Endothelial cell of umbilical vein (primary cell): ENCODE results near the gene OTULIN. TPM values are rescaled to one million over a fixed set of nuclear protein-coding genes. Genes with fewer than 3 reads are reported as not detected.

Source experiments
- BruUV-seq: library from RNA; stranded (reverse); fragments of 400-500 nt; replicated peaks from 2 replicates; lab custom pipeline; 2021; lab: Mats Ljungman, UMichigan
- CTCF ChIA-PET: fragments of 300-600, 350-600 bp; sonication (Branson Sonifier 250); formaldehyde crosslinking; loops from one replicate; lab custom pipeline; 2021; ENCODE audit warnings: antibody characterized with exemption, inconsistent platforms; lab: Charles Lee
- POLR2A ChIA-PET: fragments of 300-600, 350-600 bp; sonication (Branson Sonifier 250); formaldehyde crosslinking; loops from one replicate; lab custom pipeline; 2021; ENCODE audit warnings: antibody characterized with exemption, inconsistent platforms; lab: Charles Lee
- DNase-seq: peaks from one replicate; pipeline ENCODE4 v3.0.0-alpha.2; 2011; ENCODE audit warnings: low read depth, low spot score
- FAIRE-seq: peaks from 2 replicates; lab custom pipeline; 2011; peaks lifted over from hg19 to GRCh38; lab: Jason Lieb, UNC
- H2AFZ ChIP-seq: 2 replicates; pipeline ENCODE4 v1.6.0; 2012; ENCODE audit warnings: low read depth, low read length, control low read depth, inconsistent platforms
- H3K27ac ChIP-seq: 2 replicates; pipeline ENCODE4 v1.5.1; 2011; ENCODE audit warnings: low read depth, mild to moderate bottlenecking, control low read depth, low read length, moderate library complexity; ENCODE audit not compliant: insufficient read depth
- H3K27me3 ChIP-seq, 2 experiments: 2 replicates each; pipeline versions ENCODE4 v1.6.0 to v1.6.1; 2011; ENCODE audit warnings: low read length in 2 of 2, mixed read lengths in 1 of 2; ENCODE audit not compliant: control insufficient read depth in 2 of 2, insufficient read depth in 2 of 2
- H3K36me3 ChIP-seq, 2 experiments: 2 replicates in 1 of 2; 3 replicates in 1 of 2; pipeline ENCODE4 v1.5.1; 2011; ENCODE audit warnings: low read length in 2 of 2, mild to moderate bottlenecking in 1 of 2, moderate library complexity in 1 of 2; ENCODE audit not compliant: control insufficient read depth in 2 of 2, insufficient read depth in 2 of 2; ENCODE audit errors: extremely low read depth in 1 of 2
- H3K4me1 ChIP-seq: 3 replicates; pipeline ENCODE4 v1.5.1; 2011; ENCODE audit warnings: mild to moderate bottlenecking, low read length; ENCODE audit not compliant: control insufficient read depth, insufficient read depth; ENCODE audit errors: extremely low read depth
- H3K4me2 ChIP-seq: 2 replicates; pipeline ENCODE4 v1.6.1; 2011; ENCODE audit warnings: low read length, control low read depth, mixed read lengths; ENCODE audit not compliant: insufficient read depth
- H3K4me3 ChIP-seq, 3 experiments: fragments of 200-600 bp in 1 of 3; sonication (generic), shearing (Covaris generic) in 1 of 3; replicated peaks in 1 of 3; 2 replicates each; pipeline ENCODE4 v1.5.1; 2011 to 2016; ENCODE audit warnings: control low read depth in 3 of 3, low read length in 3 of 3, mild to moderate bottlenecking in 2 of 3, inconsistent platforms in 1 of 3, low read depth in 1 of 3, moderate library complexity in 1 of 3; ENCODE audit not compliant: insufficient read depth in 1 of 3
- H3K79me2 ChIP-seq: 2 replicates; pipeline ENCODE4 v1.6.0; 2012; ENCODE audit warnings: low read length, inconsistent platforms; ENCODE audit not compliant: control insufficient read depth, insufficient read depth
- H3K9ac ChIP-seq: replicated peaks from 2 replicates; pipeline ENCODE3; 2011; ENCODE audit warnings: low read length, control low read depth; ENCODE audit not compliant: insufficient read depth; ENCODE audit errors: extremely low read depth
- H3K9me1 ChIP-seq: replicated peaks from 3 replicates; pipeline ENCODE4 v1.6.0; 2011; ENCODE audit warnings: mild to moderate bottlenecking, low read length; ENCODE audit not compliant: control insufficient read depth, insufficient read depth; ENCODE audit errors: extremely low read depth
- H3K9me3 ChIP-seq: replicated peaks from 2 replicates; pipeline ENCODE4 v1.5.1; 2012; ENCODE audit warnings: low read length, inconsistent platforms; ENCODE audit not compliant: control insufficient read depth, insufficient read depth
- H4K20me1 ChIP-seq: replicated peaks from 2 replicates; pipeline ENCODE3; 2011; ENCODE audit warnings: mild to moderate bottlenecking, low read length; ENCODE audit not compliant: control insufficient read depth, insufficient read depth; ENCODE audit errors: extremely low read depth
- CTCF ChIP-seq, 2 donors: IDR thresholded peaks; 1 replicate in 1 of 2; 2 replicates in 1 of 2; pipeline ENCODE4 v1.5.1; 2011; ENCODE audit warnings: low read length in 2 of 2, mild to moderate bottlenecking in 2 of 2, moderate library complexity in 2 of 2, control low read depth in 1 of 2, inconsistent platforms in 1 of 2, low read depth in 1 of 2; ENCODE audit not compliant: insufficient read depth in 1 of 2; ENCODE audit errors: extremely low read depth in 1 of 2
- EZH2 ChIP-seq: IDR thresholded peaks from 2 replicates; pipeline ENCODE4 v1.6.1; 2012; ENCODE audit warnings: borderline replicate concordance, low read depth, mild to moderate bottlenecking, moderate library complexity, low read length, inconsistent platforms; ENCODE audit not compliant: severe bottlenecking
- FOS ChIP-seq: IDR thresholded peaks from 2 replicates; pipeline ENCODE4 v1.6.1; 2011; ENCODE audit warnings: mild to moderate bottlenecking, low read length, moderate library complexity, borderline replicate concordance; ENCODE audit not compliant: insufficient read depth
- GATA2 ChIP-seq: IDR thresholded peaks from 2 replicates; pipeline ENCODE4 v1.7.0; 2011; ENCODE audit warnings: low read depth, mild to moderate bottlenecking, moderate library complexity, mixed read lengths, low read length; ENCODE audit not compliant: insufficient read length, insufficient read depth
- JUN ChIP-seq: IDR thresholded peaks from 2 replicates; pipeline ENCODE4 v1.6.1; 2011; ENCODE audit warnings: borderline replicate concordance, low read depth; ENCODE audit not compliant: insufficient read length, insufficient read depth
- MYC ChIP-seq: IDR thresholded peaks from one replicate; pipeline ENCODE4 v1.6.1; 2011; ENCODE audit warnings: mild to moderate bottlenecking, low read depth, low read length
- POLR2A ChIP-seq: IDR thresholded peaks from 2 replicates; pipeline ENCODE4 v1.6.1; 2012; ENCODE audit warnings: low read depth, mild to moderate bottlenecking, control low read depth, low read length
- POLR2AphosphoS5 ChIP-seq: IDR thresholded peaks from 2 replicates; pipeline ENCODE4 v1.6.1; 2012; ENCODE audit warnings: low read depth, mild to moderate bottlenecking, control low read depth, low read length, moderate library complexity; ENCODE audit not compliant: insufficient read depth
- dilution Hi-C: fragments of 300-500 bp; cut with MboI; formaldehyde crosslinking; loops from one replicate; pipeline ENCODE4 v1.15.0; 2019; ENCODE audit warnings: low sequenced_read_pairs; ENCODE audit not compliant: extremely low pct_ligation_motif_present
- intact Hi-C: fragments of 100-400 bp; cut with micrococcal nuclease; formaldehyde crosslinking; loops from one replicate; pipeline ENCODE4 v1.10.0; 2022
- polyA plus RNA-seq, 4 experiments: library from polyadenylated mRNA; depleted of rRNA in 3 of 4; stranded (reverse) in 3 of 4; unstranded in 1 of 4; fragments of >200 nt; gene quantifications; 2 replicates each; pipeline versions ENCODE4 v1.2.1 to v1.2.3, GENCODE V29; 2011 to 2012; ENCODE audit warnings: missing spikeins in 1 of 4
- total RNA-seq: library from RNA; stranded (reverse); gene quantifications from 2 replicates; pipeline ENCODE4 v1.2.3, GENCODE V29; 2021
- TF ChIP-seq, protein P1 (sequence below): IDR thresholded peaks from 2 replicates; pipeline ENCODE4 v1.6.1; 2011; ENCODE audit not compliant: insufficient read depth, insufficient read length

The OTULIN gene
- total and polyA plus RNA-seq, 2 donors (not counting 3 experiments of a cell fraction or from before 2014, with no cell fraction given), result 7.8 to 30.2 TPM

DNA sequence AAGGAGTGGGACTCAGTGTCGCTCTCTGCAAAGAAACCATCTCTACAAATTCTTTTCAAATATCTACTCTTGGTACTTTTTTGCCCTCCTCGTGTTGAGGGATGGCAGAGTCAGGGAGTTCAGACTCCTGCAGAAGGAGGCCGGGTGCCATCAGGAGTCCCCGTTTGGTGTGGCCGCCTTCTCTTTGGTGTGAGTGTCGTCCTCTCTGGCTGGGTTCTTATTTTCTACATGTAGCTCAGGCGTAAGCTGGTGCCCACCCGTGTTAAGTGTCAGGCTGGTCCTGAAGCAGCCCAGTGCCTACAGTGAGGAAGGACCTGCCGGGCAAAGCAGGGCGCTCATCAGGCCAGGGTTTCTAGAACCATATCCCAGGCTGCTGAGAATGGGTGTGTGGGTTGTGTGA, 37.0 kb downstream of the OTULIN start:
- Histone ChIP-seq H3K36me3 (peaks cover 5 to 13% of the 10 kb centered on the region in 2 experiments), H3K9me3 (no peaks in the 10 kb centered on the region), H3K79me2 (no peaks in the 10 kb centered on the region), H3K27me3 (no peaks in the 10 kb centered on the region), H2AFZ (no peak overlapping the region), H3K9ac (no peak overlapping the region), H3K4me3 (no peak overlapping the region), H3K27ac (no peak overlapping the region), H3K9me1 (no peaks in the 10 kb centered on the region), H3K4me2 (no peak overlapping the region), H4K20me1 (no peaks in the 10 kb centered on the region), H3K4me1 (peaks cover 8% of the 10 kb centered on the region)
- intact Hi-C loops, result no loop called here
- TF ChIP-seq POLR2A, result no peak
- no peak for TF ChIP-seq JUN
- no peak for TF ChIP-seq FOS
- TF ChIP-seq EZH2, result no peak
- no peak for TF ChIP-seq CTCF (IDR thresholded peaks at IDR 0.05; ENCODE audit: extremely low read depth in 1 of 2, insufficient read depth in 1 of 2, low read depth in 1 of 2, low read length in 2 of 2)
- TF ChIP-seq, protein P1, sequence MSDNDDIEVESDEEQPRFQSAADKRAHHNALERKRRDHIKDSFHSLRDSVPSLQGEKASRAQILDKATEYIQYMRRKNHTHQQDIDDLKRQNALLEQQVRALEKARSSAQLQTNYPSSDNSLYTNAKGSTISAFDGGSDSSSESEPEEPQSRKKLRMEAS, result no peak
- TF ChIP-seq MYC, result no peak
- TF ChIP-seq GATA2, result no peak
- TF ChIP-seq POLR2AphosphoS5, result no peak
- ChIA-PET POLR2A (no interaction called here), CTCF (interaction anchor here (1.1 kb wide), 1 partner anchor 302 kb away, joined by 3 read pairs; no protein-coding TSS in a partner anchor)
- dilution Hi-C loops, result no loop called here
- no TSS peak for BruUV-seq
- no peak for FAIRE-seq
- no peak for DNase-seq
